ENCODE data around the gene IFIT2.

IFIT2 gene

GRCh38 chr10:89270153-89270483, 31.7 kb upstream of the IFIT2 start:
- DNase-seq (ENCODE audit: low read depth) = no peak
- no peak for TF ChIP-seq CTCF (IDR thresholded peaks at IDR 0.05; ENCODE audit: low read depth, low read length, missing control alignments)
- H3K4me3 ChIP-seq (ENCODE audit: low read depth, low read length) = no peak overlapping the region

GRCh38 chr10:89271532-89271931, 30.3 kb upstream of the IFIT2 start:
- DNase-seq (ENCODE audit: low read depth) = no peak
- TF ChIP-seq CTCF (IDR thresholded peaks at IDR 0.05; ENCODE audit: low read depth, low read length, missing control alignments) = no peak
- no peak overlapping the region for H3K4me3 ChIP-seq (ENCODE audit: low read depth, low read length)

- no peak for TF ChIP-seq CTCF (IDR thresholded peaks at IDR 0.05; ENCODE audit: low read depth, low read length, missing control alignments)
- H3K4me3 ChIP-seq (ENCODE audit: low read depth, low read length) = no peak overlapping the region
- no peak for DNase-seq (ENCODE audit: low read depth)
Observed at GRCh38 chr10:89273680-89274079, 28.2 kb upstream of the IFIT2 start.

GRCh38 chr10:89274928-89275327, 26.9 kb upstream of the IFIT2 start:
- no peak for DNase-seq (ENCODE audit: low read depth)
- TF ChIP-seq CTCF (IDR thresholded peaks at IDR 0.05; ENCODE audit: low read depth, low read length, missing control alignments) = no peak
- no peak overlapping the region for H3K4me3 ChIP-seq (ENCODE audit: low read depth, low read length)

GRCh38 chr10:89275383-89275782, 26.5 kb upstream of the IFIT2 start:
- no peak overlapping the region for H3K4me3 ChIP-seq (ENCODE audit: low read depth, low read length)
- DNase-seq (ENCODE audit: low read depth) = no peak
- no peak for TF ChIP-seq CTCF (IDR thresholded peaks at IDR 0.05; ENCODE audit: low read depth, low read length, missing control alignments)

GRCh38 chr10:89278034-89278535, 23.8 kb upstream of the IFIT2 start:
- DNase-seq (ENCODE audit: low read depth) = no peak
- TF ChIP-seq CTCF (IDR thresholded peaks at IDR 0.05; ENCODE audit: low read depth, low read length, missing control alignments) = no peak
- no peak overlapping the region for H3K4me3 ChIP-seq (ENCODE audit: low read depth, low read length)

GRCh38 chr10:89278900-89279392, 22.9 kb upstream of the IFIT2 start:
- DNase-seq (ENCODE audit: low read depth) = no peak
- no peak for TF ChIP-seq CTCF (IDR thresholded peaks at IDR 0.05; ENCODE audit: low read depth, low read length, missing control alignments)
- no peak overlapping the region for H3K4me3 ChIP-seq (ENCODE audit: low read depth, low read length)

Data from GM12864 (cell line).